ENCODE results near the gene ZDHHC24.

DNA sequence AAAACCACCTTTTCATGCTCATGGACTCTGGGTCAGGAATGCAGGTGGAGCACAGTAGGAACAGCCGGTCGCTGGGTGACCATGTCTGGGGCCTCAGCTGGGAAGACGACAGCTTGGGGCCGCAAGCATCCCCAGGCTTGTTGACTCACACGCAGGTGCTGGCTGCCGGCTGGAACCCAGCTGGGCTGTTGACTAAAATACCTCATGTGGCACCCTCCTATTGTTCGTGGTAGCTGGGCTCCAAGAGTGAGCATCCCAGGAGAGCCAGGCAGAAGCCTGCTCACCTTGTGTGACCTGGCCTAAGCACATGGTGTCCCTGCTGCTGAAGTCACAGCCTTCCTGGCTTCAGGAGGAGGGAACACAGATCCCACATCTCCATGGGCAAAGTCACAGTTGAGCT lies 56.2 kb downstream of the ZDHHC24 start:
- TF ChIP-seq, protein P1, sequence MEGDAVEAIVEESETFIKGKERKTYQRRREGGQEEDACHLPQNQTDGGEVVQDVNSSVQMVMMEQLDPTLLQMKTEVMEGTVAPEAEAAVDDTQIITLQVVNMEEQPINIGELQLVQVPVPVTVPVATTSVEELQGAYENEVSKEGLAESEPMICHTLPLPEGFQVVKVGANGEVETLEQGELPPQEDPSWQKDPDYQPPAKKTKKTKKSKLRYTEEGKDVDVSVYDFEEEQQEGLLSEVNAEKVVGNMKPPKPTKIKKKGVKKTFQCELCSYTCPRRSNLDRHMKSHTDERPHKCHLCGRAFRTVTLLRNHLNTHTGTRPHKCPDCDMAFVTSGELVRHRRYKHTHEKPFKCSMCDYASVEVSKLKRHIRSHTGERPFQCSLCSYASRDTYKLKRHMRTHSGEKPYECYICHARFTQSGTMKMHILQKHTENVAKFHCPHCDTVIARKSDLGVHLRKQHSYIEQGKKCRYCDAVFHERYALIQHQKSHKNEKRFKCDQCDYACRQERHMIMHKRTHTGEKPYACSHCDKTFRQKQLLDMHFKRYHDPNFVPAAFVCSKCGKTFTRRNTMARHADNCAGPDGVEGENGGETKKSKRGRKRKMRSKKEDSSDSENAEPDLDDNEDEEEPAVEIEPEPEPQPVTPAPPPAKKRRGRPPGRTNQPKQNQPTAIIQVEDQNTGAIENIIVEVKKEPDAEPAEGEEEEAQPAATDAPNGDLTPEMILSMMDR (IDR thresholded peaks at IDR 0.05) = no peak
- no peak for TF ChIP-seq POLR2A (IDR thresholded peaks at IDR 0.05)
